HL-60/S4 treated with retinoic acid at 250 ng/mL for 4 days and 3 days (cell line): ENCODE data around the gene SERTAD4.

Source experiments
- in situ Hi-C: fragments of 300-500 bp; cut with MboI; formaldehyde crosslinking; loops from 2 replicates; pipeline ENCODE4 v1.7.0; 2022; ENCODE audit warnings: low sequenced_read_pairs

SERTAD4 gene

DNA sequence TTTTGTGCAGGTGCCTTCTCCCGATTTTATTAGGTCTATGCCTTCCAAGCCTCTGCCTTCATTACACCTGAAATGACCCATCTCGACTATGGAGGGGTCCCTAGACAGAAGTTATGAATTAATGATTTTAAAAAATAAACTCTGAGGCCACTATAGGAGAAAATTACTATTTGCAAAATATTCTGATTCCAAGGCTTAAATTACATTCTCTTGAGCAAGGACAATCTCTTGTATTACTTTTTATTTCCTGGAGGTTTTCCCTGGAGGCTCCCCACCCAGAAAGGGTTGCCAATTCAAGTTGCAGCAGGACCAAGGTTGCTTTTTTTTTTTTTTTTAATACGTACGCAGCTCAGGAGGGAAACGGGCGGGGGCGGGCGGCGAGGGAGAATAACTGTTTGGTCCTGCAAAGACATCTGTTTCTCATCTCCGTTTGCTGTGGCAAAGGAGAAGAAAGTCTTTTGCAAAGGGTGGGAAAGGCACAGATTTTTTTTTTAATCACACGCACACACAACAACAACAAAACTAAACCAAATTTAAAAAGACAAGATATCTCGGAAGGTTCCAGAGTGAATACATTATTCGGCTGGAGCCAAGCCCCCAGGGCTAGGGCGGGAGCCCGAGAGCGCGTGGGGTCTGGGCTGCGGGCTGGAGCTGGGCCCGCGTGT, 618 bp upstream of the SERTAD4 start:
- in situ Hi-C loops = no loop called here

DNA sequence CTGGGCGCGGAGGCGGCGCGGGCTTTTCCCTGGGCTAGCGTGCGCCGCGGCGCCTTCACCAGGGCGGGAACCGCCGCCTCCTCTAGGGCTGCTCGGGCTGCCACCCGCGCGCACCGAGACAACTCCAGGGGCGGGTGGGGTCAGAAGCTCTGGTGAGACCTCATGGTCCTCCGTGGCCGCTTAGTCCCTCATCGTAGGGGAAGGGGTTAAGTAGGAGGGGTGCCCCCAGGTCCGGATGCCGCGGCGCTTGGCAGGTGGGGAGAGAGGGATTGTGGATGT, 559 bp downstream of the SERTAD4 start:
- in situ Hi-C loops = no loop called here

DNA sequence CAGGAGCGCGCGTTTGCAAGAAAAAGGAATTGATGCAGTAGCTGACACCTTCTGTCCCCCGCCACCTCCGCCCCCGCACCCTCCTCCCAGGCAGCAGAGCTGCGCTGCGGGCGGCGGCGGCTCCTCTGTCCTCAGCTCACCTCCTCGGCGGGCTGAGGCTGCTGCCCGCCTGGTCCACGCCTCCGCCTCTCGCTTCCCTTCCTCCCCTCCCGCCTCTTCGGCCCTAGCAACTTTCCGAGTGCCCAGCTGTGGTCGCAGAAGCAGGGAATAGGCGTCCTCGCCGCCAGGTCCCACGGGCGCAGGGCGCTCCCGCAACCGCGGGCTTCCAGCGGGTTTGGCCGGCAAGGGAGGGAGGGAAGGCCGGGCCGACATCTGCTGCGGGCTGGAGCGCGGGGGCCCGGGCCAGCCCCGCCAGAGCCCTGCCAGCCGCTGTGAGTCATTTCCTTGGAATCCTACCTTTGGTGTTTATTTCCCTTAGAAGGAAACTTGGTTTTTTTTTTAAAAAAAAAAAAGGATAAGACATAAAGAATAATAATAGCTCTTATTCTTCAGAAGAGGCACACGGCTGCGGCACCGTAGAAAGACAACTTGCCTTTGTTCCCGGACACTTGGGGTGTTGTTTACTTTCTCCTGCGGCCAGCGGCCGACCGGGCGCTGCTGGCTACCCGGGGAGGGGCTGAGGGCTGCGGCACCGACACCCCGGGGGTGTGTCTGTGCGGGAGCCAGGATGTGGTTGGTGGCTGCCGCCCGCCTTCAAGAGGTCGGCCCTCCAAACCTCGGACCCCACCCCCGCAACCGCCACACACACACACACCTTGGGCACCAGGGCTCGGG, 1.1 kb downstream of the SERTAD4 start:
- in situ Hi-C loops = no loop called here

DNA sequence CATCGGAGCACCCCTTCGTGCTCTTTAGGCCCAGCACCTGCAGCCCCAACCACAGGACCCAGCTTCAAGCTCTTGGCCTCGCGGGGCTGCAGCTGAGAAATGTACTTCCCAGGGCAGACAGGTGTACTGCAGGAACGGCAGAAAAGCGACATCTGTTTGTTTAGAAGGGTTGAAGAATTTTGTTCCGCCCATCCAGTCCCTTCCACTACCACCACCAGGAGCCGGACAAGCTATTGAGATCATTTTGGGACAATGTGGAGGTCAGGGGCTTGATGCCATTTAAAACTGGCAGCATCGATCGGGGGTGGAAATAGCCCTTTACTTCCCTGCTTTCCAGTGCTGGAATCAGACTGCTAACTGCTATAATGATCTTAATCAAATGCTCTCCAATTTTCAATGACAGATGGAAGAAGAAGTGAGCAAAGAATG, 1.7 kb downstream of the SERTAD4 start:
- in situ Hi-C loops = no loop called here

DNA sequence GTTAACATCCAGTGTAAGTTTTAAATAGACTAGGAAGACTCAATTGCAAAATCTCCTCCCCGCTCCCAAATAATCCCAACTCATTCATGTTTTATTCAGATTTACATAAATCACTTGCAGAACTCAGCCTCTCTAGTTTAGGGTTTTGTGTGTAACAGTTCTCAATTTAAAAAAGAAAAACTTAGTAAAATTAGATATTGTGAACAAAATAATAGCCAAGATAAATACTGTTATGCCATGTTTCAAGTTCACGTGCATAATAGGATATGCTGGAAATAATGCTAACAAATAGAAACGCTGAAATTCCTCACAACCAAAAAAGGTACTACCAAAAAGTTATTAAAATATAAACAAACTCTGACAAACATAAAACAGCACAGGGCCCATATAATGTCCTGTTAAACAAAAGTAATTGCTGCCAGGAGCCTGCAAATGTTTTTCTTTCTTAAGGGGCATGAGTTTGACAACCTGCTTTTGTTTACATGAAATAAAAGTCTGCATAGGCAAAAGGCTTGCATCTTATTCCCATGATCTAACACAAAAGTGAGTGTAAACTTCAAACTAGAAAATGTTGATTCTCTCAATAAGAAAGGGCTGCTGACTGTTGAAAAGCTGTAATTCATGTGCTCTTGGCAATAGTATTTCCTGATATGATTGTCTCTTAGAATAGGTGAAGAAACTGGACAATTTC, 2.9 kb downstream of the SERTAD4 start:
- in situ Hi-C loops = no loop called here

DNA sequence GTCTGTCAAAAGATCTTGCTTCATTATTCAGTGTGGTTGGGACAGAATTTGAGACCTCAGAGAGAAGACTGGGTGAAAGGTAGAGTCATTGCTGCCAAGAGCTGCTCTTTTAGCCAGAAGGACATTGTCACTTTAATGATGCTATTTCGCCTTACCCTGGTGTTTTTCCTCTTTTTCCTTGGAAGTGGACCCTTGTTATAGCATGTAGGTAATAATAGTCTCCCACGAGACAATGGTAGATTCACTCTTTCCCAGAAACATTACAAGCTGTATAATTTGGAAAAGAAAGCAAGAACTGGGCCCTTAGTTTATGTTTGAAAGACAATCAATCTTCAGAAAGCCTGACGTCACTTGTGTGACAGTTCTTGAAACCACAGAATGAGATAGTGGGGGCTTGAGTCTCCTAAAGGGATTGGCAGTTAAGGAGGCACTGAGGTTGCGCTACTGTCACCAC, 3.8 kb downstream of the SERTAD4 start:
- in situ Hi-C loops = no loop called here

DNA sequence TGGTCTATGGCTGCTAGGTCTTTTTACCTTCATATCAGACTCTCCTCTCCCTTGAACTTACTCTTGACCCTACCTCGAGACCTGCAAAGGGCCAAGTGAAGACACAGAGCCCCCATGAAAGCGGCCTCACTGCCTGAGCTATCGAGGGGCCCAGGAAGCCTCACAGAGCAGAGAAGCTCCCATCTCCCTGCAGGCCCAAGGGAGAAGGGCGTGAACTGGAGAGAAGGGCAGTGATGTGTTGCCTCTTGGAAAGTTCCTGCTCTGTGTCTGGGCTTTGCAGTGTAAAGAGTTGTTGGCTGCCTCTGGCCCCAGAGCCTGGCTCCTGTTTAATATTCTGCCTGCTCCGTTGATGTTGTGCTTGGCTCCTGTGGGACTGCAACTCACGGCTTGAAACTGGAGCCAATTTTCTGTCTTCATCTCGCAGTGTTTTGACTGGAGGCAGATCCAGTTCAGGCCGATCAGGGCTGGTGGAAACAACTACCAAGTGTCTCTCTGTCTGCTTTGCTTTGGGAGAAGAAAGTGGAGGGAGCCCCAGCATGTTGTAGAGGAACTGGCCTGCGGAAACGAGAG, 4.3 kb downstream of the SERTAD4 start:
- in situ Hi-C loops = no loop called here

DNA sequence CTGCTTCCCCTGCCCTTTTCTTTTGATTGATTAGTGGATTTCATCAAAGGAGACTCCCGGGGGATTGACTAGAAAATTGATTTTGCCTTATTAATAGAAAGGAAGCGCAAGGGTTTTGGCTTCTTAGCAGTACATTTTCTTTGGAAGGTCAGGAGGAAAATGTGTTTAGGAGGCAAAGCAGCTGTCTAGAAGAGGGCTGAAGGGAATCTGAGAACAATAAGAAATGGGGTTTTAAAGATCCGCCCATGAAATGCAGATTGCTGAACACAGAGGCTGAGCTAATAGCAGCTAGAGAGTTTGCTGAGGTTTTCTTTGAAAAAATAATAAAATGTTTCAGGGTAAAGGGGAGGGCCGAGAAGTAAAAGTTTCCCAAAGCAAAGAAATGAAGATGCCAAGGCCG, 4.9 kb downstream of the SERTAD4 start:
- in situ Hi-C loops = no loop called here

DNA sequence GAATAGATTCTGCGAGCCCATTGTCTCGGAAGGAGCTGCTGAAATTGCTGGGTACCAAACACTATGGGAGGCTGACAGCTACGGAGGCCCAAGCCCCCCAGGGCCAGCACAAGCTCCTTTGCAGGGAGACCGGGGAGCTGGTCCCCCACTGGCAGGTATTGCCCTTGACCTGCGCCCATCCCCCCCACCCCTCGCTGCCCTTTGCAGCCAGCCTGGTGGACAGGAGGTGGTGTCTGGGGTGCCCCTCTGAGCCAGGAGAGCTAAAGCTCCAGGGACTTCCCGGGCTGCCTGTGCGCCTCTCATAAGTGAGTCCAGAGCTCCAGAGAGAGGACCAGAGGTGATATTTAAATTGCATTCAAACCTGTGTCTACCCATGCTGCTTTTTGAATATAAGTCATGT, 5.4 kb downstream of the SERTAD4 start:
- in situ Hi-C loops = no loop called here

DNA sequence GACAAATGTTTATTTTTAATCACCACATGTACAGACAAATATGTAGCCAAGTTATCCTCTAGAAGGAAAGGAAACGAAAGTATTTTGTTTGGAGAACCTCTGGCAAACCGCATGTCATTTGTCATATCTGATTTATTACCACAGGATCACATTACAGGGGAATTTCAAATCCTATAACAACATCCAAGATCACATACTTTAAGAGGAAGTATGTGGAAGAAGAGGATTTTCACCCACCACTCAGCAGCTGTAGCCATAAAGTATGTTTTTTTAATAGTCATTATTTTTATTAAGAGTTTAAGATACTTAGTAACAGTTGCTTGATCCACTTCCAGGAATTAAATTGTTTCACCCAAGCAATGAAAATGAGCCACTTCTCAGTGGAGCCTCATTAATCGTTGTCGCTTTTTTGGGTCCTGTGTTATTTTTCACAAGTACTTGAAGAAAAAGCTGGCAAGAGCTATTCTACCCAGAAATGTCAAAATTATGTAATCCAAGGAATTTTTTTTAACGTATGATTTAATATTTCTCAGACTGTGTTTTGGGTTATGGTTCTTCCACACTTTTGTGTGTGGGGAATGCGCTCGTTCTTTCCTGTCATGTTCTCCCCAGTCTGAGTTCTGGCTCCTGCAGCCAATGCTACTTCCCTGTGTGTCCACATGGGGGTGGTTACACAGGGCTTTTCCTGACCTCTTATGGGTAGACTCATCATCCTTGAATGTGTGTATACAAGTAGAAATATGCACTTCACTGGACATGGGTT, 6.9 kb downstream of the SERTAD4 start:
- in situ Hi-C loops = no loop called here

DNA sequence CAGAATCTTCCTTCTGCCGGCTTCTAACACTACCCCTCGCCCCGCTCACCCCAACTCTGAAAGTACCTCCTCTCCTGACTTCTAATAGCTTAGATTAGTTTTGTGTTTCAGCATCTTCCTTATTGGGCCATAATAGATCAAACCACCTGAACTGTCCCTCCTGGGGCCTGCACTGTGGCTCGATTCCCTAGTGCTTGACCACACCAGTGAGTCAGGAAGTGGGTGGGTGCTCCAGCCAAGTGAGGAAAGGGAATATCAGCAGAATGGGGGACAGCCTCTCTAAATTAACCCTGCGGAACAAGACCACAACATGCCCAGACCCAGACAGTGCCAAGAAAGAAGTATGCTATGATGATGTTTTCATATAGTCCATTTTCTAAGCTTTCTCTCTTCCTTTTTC, 8.5 kb downstream of the SERTAD4 start:
- in situ Hi-C loops = no loop called here

DNA sequence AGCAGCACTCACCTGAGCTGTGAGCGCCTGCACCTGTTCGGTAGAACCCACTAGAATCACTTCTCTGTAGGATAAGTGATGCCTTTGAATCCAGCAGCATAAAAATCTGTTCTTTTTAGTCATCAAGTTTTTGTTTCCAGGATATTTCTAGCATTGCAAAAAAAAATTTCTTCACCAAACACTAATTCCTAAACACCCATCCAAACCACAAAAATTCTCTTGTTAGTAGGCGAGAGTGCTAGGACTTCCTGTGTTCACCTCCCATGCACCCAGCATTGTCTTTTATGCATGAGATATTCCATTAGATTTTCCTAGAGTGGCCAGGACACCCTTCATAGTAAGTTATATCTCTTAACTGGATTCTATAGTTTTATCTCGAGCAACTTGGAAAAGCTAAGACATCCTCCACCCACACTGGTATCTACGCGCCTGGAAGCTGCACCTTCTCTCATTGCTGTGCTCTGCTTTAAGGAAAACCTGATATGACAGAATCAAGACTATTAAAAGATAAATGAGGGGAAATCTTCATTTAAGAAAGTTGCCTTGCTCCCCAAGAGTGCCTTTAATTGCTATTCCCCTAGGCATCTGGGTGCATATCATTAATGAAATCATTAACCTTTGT, 12.3 kb downstream of the SERTAD4 start:
- in situ Hi-C loops = no loop called here

DNA sequence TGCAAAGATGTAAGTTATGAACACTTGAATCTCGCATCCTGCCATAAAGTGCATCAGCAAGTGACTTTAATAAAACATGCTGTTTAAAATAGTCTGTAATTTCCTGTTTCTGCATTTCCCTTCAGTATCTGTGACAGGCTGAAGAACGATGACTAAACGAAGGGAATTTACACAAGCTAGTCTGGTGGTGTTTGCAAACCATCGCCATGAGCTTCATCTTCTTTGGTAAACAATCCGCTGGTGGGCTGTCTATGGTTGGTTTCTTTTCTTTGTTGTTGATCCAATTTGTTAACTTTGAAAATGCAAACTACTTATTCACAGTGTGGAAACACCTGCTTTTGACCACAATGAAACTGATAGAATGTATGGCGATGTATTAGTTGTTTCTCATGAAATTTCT, 13.9 kb downstream of the SERTAD4 start:
- in situ Hi-C loops = no loop called here

DNA sequence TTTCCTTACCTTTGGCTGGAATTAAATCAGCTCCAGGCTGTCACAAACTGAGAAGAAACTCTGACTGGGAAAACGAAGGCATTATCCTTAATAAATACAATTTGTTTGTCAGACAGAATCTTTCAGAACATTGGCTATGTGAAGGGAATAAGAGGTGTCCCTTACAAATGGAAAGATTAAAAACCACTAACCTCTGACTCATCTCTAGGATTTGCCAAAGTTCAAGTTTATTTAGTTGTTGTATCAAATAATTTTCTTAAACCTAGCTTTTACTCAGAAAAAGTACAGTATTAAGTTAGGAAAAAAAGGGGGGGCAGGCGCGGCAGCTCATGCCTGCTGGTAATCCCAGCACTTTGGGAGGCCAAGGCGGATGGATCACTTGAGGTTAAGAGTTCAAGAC, 15.7 kb downstream of the SERTAD4 start:
- in situ Hi-C loops = no loop called here

DNA sequence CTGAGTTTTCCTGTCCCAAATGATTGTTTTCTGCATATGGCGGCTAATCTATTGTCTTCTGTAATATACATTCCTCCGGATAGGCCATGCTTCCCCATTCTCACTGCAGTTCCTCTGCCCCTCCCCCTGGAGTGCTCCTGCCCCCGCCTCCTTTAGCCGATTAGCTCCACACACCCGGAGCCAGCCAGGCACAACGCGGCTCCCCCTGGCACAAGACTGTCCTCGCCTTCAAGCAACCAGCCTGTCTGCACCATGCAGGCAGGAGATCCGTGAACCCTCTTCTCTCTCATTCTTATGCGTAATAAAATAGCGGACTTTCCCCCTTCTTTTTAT, 18.0 kb downstream of the SERTAD4 start:
- in situ Hi-C loops = no loop called here

DNA sequence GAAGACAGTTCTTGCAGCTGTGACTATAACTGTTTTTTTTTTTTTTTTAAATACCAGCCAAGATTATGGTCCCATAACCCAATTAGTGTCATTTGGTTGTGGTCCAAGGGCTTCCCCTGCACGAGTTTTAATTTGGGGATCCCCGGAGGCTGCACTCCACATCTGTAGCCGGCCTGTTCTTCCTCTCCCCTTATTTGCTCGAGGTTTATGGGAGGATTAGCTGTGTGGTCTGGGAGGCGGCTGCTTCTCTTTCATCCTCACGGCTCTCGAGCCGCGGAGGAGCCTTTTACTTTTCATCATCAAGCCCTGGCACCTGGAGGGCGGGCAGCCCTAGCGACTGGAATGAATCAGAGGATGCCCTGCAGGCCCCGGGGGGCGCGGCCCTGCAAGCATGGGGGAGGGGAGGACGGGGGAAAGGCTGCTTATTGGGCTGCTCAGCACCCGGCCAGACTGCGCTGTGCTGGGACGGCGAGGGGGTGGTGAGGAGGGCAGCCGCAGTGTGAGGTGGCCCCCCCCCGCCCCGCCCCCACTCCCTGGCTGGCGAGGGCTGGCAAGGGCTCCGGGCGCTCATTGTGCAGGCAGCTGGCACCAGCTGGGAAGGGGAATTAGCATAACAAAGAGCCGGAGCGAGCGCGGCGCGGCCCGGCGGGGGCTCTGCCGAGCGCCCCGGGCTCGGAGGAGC, 18.5 kb downstream of the SERTAD4 start:
- in situ Hi-C loops = no loop called here

DNA sequence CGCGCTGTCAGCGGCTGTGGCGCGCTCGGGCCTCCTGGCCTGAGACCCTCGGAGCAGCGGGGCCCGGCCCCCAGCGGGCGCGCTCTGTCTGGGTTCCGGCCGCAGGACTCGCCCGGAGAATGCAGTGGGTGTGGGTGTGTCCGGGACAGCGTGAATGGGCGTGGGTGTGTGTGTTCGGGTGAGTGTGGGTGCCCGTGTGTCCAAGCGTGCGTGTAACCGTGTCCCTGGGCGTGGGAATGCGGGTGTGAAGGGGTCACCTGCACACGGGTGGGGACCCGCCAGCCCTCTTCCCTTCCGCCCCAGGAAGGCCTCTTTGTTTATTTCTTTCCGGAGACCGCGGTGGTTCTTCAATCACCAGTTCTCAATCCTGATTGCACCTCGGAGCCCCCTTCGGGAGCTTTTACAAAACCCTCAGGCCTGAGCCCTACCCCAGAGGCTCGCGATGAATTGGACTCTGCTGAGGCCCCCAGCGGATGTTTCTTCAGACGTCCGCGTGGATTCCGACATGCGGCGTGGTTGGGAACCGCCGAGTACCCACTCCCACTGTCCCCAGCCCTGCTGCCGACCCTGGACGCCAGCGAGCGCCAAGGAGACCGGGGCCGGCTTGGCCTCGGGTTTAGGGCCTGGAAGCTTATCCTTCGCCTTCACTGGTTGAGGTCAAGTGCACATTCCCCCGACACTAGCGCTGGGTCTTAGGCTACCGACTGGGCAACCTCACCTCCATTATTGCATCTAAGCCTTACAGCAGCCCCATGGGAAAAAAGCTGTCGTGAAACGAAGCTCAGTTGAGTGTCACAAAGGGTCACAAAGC, 19.3 kb downstream of the SERTAD4 start:
- in situ Hi-C loops = no loop called here

DNA sequence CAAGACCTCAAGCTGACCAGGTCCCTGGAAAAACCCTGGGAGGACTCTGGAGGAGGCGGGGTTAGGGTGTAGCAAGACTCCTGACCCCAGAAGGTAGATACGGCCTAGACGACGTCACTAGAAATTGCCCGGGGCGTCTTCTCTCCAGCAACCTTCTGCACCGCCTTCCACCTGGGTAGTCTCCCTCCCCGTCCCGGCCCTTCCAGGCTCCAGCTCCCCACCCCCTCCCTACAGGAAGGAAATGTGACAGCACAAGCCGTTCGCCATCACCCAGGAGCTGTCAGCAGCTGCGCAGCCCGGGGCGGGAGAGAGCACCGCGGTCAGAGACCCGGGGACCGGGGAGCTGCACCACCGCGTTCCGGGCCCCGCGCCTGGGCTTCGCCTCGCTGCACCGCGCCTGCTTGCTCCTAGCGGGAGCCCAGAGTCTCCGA, 20.0 kb downstream of the SERTAD4 start:
- in situ Hi-C loops = no loop called here

DNA sequence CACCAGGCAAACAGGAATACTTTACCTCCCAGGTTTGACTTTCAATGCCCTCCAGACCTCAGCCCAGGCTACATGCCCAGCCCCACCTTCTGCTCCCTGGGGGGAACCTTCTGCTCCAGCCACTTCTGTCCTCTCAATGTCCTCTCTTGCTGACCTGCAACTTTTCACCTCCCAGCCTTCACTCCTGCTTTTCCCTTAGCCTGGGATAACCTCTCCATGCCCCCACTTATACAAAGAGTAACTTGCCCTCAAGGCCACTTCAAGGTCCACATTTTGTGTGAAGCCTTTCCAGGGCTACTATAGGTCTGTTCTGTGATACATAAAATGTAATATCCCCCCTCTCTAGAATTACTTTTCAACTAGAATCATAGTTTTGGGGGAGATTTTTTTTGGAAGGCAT, 21.7 kb downstream of the SERTAD4 start:
- in situ Hi-C loops = no loop called here
